HCT116 (cell line): ENCODE data around the gene KCNIP4. TPM values are rescaled to one million over a fixed set of nuclear protein-coding genes. Genes with fewer than 3 reads are reported as not detected.

Experiments used
- ATAC-seq: fragments of 200-7000 bp; cut with Tn5 transposase; 2 replicates; pipeline ENCODE4 v1.9.1; 2020; ENCODE audit warnings: mild to moderate bottlenecking, moderate library complexity
- BruUV-seq: library from RNA; stranded (reverse); fragments of 400-500 nt; replicated peaks from 2 replicates; lab custom pipeline; 2021; lab: Mats Ljungman, UMichigan
- CTCF ChIA-PET: fragments of 300-600 bp; sonication (Branson Sonifier 250); formaldehyde crosslinking; loops from one replicate; lab custom pipeline; 2021; ENCODE audit warnings: antibody characterized with exemption; lab: Charles Lee
- POLR2A ChIA-PET: fragments of 300-600, 350-600 bp; sonication (Branson Sonifier 250); formaldehyde crosslinking; loops from one replicate; lab custom pipeline; 2021; ENCODE audit warnings: antibody characterized with exemption; lab: Charles Lee
- RAD21 ChIA-PET, 2 experiments: fragments of 300-600 bp; sonication (Branson Sonifier 250); formaldehyde crosslinking; loops; one replicate each; lab custom pipeline; 2023; ENCODE audit warnings: low total read pairs in 2 of 2; ENCODE audit not compliant: uncharacterized antibody in 2 of 2, unreplicated experiment in 2 of 2, low non-redundant PET in 1 of 2; lab: Charles Lee
- DNase-seq: peaks from one replicate; pipeline ENCODE4 v3.0.0-alpha.2; 2010; ENCODE audit warnings: low read depth, low spot score
- H2AFZ ChIP-seq: fragments of 200-600 bp; shearing (Covaris generic), sonication (generic); 2 replicates; pipeline ENCODE4 v1.6.1; 2017; ENCODE audit warnings: low read depth, mixed run types, mixed read lengths, antibody characterized with exemption, low read length; ENCODE audit not compliant: poor library complexity, severe bottlenecking
- H3K27ac ChIP-seq: 2 replicates; pipeline ENCODE4 v1.5.1; 2012; ENCODE audit warnings: low read depth, low read length
- H3K27me3 ChIP-seq: fragments of 200-600 bp; sonication (generic); 2 replicates; pipeline ENCODE4 v1.6.1; 2016; ENCODE audit warnings: mixed run types, low read length, mixed read lengths; ENCODE audit not compliant: insufficient read depth
- H3K36me3 ChIP-seq, 2 experiments: fragments of 200-500 bp in 1 of 2; fragments of 200-600 bp in 1 of 2; sonication (Bioruptor generic) in 1 of 2; sonication (generic) in 1 of 2; 2 replicates each; pipeline versions ENCODE4 v1.5.1 to v1.6.1; 2014 to 2016; ENCODE audit warnings: low read length in 2 of 2, inconsistent platforms in 1 of 2, mixed read lengths in 1 of 2, mixed run types in 1 of 2; ENCODE audit not compliant: insufficient read depth in 2 of 2, control insufficient read depth in 1 of 2
- H3K4me1 ChIP-seq, 2 experiments: fragments of 200-600 bp in 1 of 2; sonication (generic) in 1 of 2; 2 replicates each; pipeline versions ENCODE4 v1.5.1 to v1.6.1; 2012 to 2017; ENCODE audit warnings: low read length in 2 of 2, inconsistent platforms in 1 of 2, mild to moderate bottlenecking in 1 of 2, mixed read lengths in 1 of 2, mixed run types in 1 of 2, moderate library complexity in 1 of 2; ENCODE audit not compliant: insufficient read depth in 2 of 2, control insufficient read depth in 1 of 2
- H3K4me2 ChIP-seq: fragments of 200-600 bp; sonication (generic); 2 replicates; pipeline ENCODE4 v1.6.1; 2017; ENCODE audit warnings: mixed run types, low read length, mixed read lengths
- H3K4me3 ChIP-seq, 2 experiments: fragments of 200-600 bp in 1 of 2; sonication (generic) in 1 of 2; replicated peaks in 1 of 2; 2 replicates each; pipeline ENCODE4 v1.5.1; 2011 to 2016; ENCODE audit warnings: low read length in 2 of 2, control low read depth in 1 of 2, low read depth in 1 of 2, mild to moderate bottlenecking in 1 of 2, mixed read lengths in 1 of 2, mixed run types in 1 of 2
- H3K79me2 ChIP-seq: fragments of 200-600 bp; sonication (generic); 2 replicates; pipeline ENCODE4 v1.6.1; 2017; ENCODE audit warnings: mild to moderate bottlenecking, mixed run types, low read length, moderate library complexity, mixed read lengths; ENCODE audit not compliant: insufficient read depth
- H3K9ac ChIP-seq: fragments of 200-600 bp; sonication (generic); 2 replicates; pipeline ENCODE4 v1.6.1; 2016; ENCODE audit warnings: low read length, mixed read lengths
- H3K9me2 ChIP-seq: fragments of 200-600 bp; sonication (generic), shearing (Covaris generic); 2 replicates; pipeline ENCODE4 v1.6.1; 2017; ENCODE audit warnings: mixed run types, mild to moderate bottlenecking, moderate library complexity; ENCODE audit not compliant: insufficient read depth
- H3K9me3 ChIP-seq, 2 experiments: fragments of 200-500 bp in 1 of 2; fragments of 200-600 bp in 1 of 2; sonication (Bioruptor generic) in 1 of 2; sonication (generic) in 1 of 2; 2 replicates each; pipeline ENCODE4 v1.6.1; 2014 to 2017; ENCODE audit warnings: low read length in 2 of 2, mixed read lengths in 2 of 2, inconsistent platforms in 1 of 2, low read depth in 1 of 2, mild to moderate bottlenecking in 1 of 2, mixed run types in 1 of 2, moderate library complexity in 1 of 2; ENCODE audit not compliant: control insufficient read depth in 1 of 2, insufficient read depth in 1 of 2
- H4K20me1 ChIP-seq: fragments of 200-600 bp; sonication (generic), shearing (Covaris generic); 2 replicates; pipeline ENCODE4 v1.6.1; 2017; ENCODE audit warnings: mixed run types, mild to moderate bottlenecking, moderate library complexity; ENCODE audit not compliant: insufficient read depth
- ATF3 ChIP-seq: IDR thresholded peaks from 2 replicates; pipeline ENCODE4 v1.6.1; 2012
- CBX3 ChIP-seq: IDR thresholded peaks from 2 replicates; pipeline ENCODE4 v1.6.1; 2012; ENCODE audit warnings: low read depth
- CEBPB ChIP-seq: IDR thresholded peaks from 2 replicates; pipeline ENCODE4 v1.6.1; 2012; ENCODE audit warnings: low read depth
- EGR1 ChIP-seq: IDR thresholded peaks from 2 replicates; pipeline ENCODE4 v1.6.1; 2012; ENCODE audit warnings: low read depth
- ELF1 ChIP-seq: IDR thresholded peaks from 2 replicates; pipeline ENCODE4 v1.6.1; 2012; ENCODE audit warnings: low read depth, borderline replicate concordance
- EZH2 ChIP-seq: fragments of 200-600 bp; sonication (generic); IDR thresholded peaks from 2 replicates; pipeline ENCODE4 v1.6.1; 2017; ENCODE audit warnings: antibody characterized with exemption, mixed run types
- FOSL1 ChIP-seq: IDR thresholded peaks from 2 replicates; pipeline ENCODE4 v1.6.1; 2012; ENCODE audit warnings: low read depth
- JUND ChIP-seq: IDR thresholded peaks from 2 replicates; pipeline ENCODE4 v1.6.1; 2012
- POLR2AphosphoS5 ChIP-seq: IDR thresholded peaks from 2 replicates; pipeline ENCODE4 v1.6.1; 2011; ENCODE audit warnings: mild to moderate bottlenecking, low read depth, low read length, moderate library complexity
- RAD21 ChIP-seq: IDR thresholded peaks from 2 replicates; pipeline ENCODE4 v1.6.1; 2012; ENCODE audit warnings: low read depth, mild to moderate bottlenecking
- REST ChIP-seq: IDR thresholded peaks from 2 replicates; pipeline ENCODE4 v1.6.1; 2012; ENCODE audit warnings: low read depth
- ZFX ChIP-seq: fragments of 450-650 bp; IDR thresholded peaks from 2 replicates; pipeline ENCODE4 v1.6.1; 2017
- ZNF274 ChIP-seq: fragments of 200-500 bp; sonication (Bioruptor generic); IDR thresholded peaks from 2 replicates; pipeline ENCODE4 v1.6.1; 2014; ENCODE audit warnings: mild to moderate bottlenecking, low read depth, low read length, inconsistent platforms
- intact Hi-C: fragments of 100-400 bp; cut with micrococcal nuclease; formaldehyde crosslinking; loops from 2 replicates; pipeline ENCODE4 v1.10.0; 2022
- total RNA-seq: library from RNA; stranded (reverse); gene quantifications from one replicate; pipeline ENCODE4 v1.2.1, GENCODE V29; 2021; ENCODE audit not compliant: unreplicated experiment

KCNIP4 gene
- total RNA-seq, 1 experiment from 2014 or later: not detected

- Histone ChIP-seq H3K4me3 (no peak overlapping the region), H3K4me2 (no peak overlapping the region), H3K27me3 (no peaks in the 10 kb centered on the region), H3K9me3 (no peaks in the 10 kb centered on the region), H3K9me2 (no peaks in the 10 kb centered on the region), H3K79me2 (no peaks in the 10 kb centered on the region), H2AFZ (no peak overlapping the region), H3K9ac (no peak overlapping the region), H3K36me3 (no peaks in the 10 kb centered on the region), H4K20me1 (no peaks in the 10 kb centered on the region), H3K27ac (no peak overlapping the region), H3K4me1 (peaks cover 0 to 11% of the 10 kb centered on the region in 2 experiments; a peak in 2 of 4 replicates)
- ATAC-seq (no peak), DNase-seq (no peak)
- POLR2A ChIA-PET: no interaction called here
- RAD21 ChIA-PET: no interaction called here
- intact Hi-C loops: no loop called here
- CTCF ChIA-PET: no interaction called here
- no peak for TF ChIP-seq POLR2AphosphoS5
- TF ChIP-seq ZNF274: no peak
- TF ChIP-seq RAD21: no peak
- no peak for TF ChIP-seq EZH2
- no TSS peak for BruUV-seq
Measured at GRCh38 chr4:21652508-21653231, 295.9 kb downstream of the KCNIP4 start.

- H3K4me2 ChIP-seq: no peak overlapping the region
- no peaks in the 10 kb centered on the region for H3K79me2 ChIP-seq
- H3K27me3 ChIP-seq: no peaks in the 10 kb centered on the region
- TF ChIP-seq CEBPB (no peak), REST (no peak), ATF3 (no peak), FOSL1 (no peak), ZFX (no peak), ZNF274 (no peak), EGR1 (no peak), JUND (no peak), RAD21 (no peak), CBX3 (no peak), ELF1 (no peak)
- BruUV-seq: no TSS peak
- ChIA-PET POLR2A (no interaction called here), RAD21 (no interaction called here), CTCF (no interaction called here)
- DNase-seq (no peak), ATAC-seq (no peak)
- no peaks in the 10 kb centered on the region for H4K20me1 ChIP-seq
- H2AFZ ChIP-seq: no peak overlapping the region
- no peaks in the 10 kb centered on the region for H3K9me2 ChIP-seq
- H3K9ac ChIP-seq: no peak overlapping the region
- H3K27ac ChIP-seq: no peak overlapping the region
- H3K4me1 ChIP-seq: no peaks in the 10 kb centered on the region
- no peaks in the 10 kb centered on the region for H3K9me3 ChIP-seq
- no peaks in the 10 kb centered on the region for H3K36me3 ChIP-seq
- intact Hi-C loops: no loop called here
- no peak overlapping the region for H3K4me3 ChIP-seq
Measured at GRCh38 chr4:21649391-21650090, 299.0 kb downstream of the KCNIP4 start.
